GM23248 (cell line): Measurements from ENCODE around the gene YJEFN3. TPM values are rescaled to one million over a fixed set of nuclear protein-coding genes. Genes with fewer than 3 reads are reported as not detected.

Experiments
- DNase-seq: peaks from one replicate; pipeline ENCODE4 v3.0.0-alpha.2; 2015
- H2AFZ ChIP-seq: fragments of 200-600 bp; sonication (generic); 2 replicates; pipeline ENCODE4 v1.6.1; 2016; ENCODE audit warnings: antibody characterized with exemption
- H3F3A ChIP-seq: fragments of 200-600 bp; sonication (generic); 2 replicates; pipeline ENCODE4 v1.6.1; 2016; ENCODE audit warnings: mild to moderate bottlenecking, antibody characterized with exemption, mixed run types; ENCODE audit not compliant: insufficient read depth
- H3K27ac ChIP-seq: fragments of 200-600 bp; sonication (generic); 2 replicates; pipeline ENCODE4 v1.5.1; 2016; ENCODE audit warnings: mild to moderate bottlenecking
- H3K27me3 ChIP-seq: fragments of 200-600 bp; sonication (generic); replicated peaks from 2 replicates; pipeline ENCODE4 v1.6.1; 2016; ENCODE audit warnings: mild to moderate bottlenecking; ENCODE audit not compliant: insufficient read depth
- H3K36me3 ChIP-seq: fragments of 200-600 bp; sonication (generic); 2 replicates; pipeline ENCODE4 v1.6.1; 2016; ENCODE audit warnings: low read depth, mild to moderate bottlenecking
- H3K4me1 ChIP-seq: fragments of 200-600 bp; sonication (generic); 2 replicates; pipeline ENCODE4 v1.6.1; 2016; ENCODE audit warnings: mild to moderate bottlenecking; ENCODE audit not compliant: insufficient read depth
- H3K4me2 ChIP-seq: fragments of 200-600 bp; sonication (generic); one replicate; pipeline ENCODE4 v1.6.1; 2016; ENCODE audit warnings: mild to moderate bottlenecking; ENCODE audit not compliant: unreplicated experiment
- H3K4me3 ChIP-seq: fragments of 200-600 bp; sonication (generic); 2 replicates; pipeline ENCODE4 v1.5.1; 2016; ENCODE audit warnings: mild to moderate bottlenecking
- H3K79me2 ChIP-seq: fragments of 200-600 bp; sonication (generic); 2 replicates; pipeline ENCODE4 v1.6.1; 2016; ENCODE audit warnings: mild to moderate bottlenecking; ENCODE audit not compliant: insufficient read depth
- H3K9ac ChIP-seq: fragments of 200-600 bp; sonication (generic); 2 replicates; pipeline ENCODE4 v1.6.1; 2016; ENCODE audit warnings: mild to moderate bottlenecking
- H3K9me2 ChIP-seq: fragments of 200-600 bp; sonication (generic); 2 replicates; pipeline ENCODE4 v1.6.1; 2016; ENCODE audit warnings: mixed run types, mild to moderate bottlenecking, moderate library complexity; ENCODE audit not compliant: insufficient read depth
- H3K9me3 ChIP-seq: fragments of 200-600 bp; sonication (generic); one replicate; pipeline ENCODE4 v1.6.1; 2017; ENCODE audit warnings: low read depth
- H4K20me1 ChIP-seq: fragments of 200-600 bp; sonication (generic); 2 replicates; pipeline ENCODE4 v1.6.0; 2016; ENCODE audit not compliant: insufficient read depth
- EZH2 ChIP-seq: fragments of 200-600 bp; sonication (generic); IDR thresholded peaks from 2 replicates; pipeline ENCODE4 v1.6.1; 2018; ENCODE audit warnings: antibody characterized with exemption, mild to moderate bottlenecking; ENCODE audit not compliant: insufficient read depth, poor library complexity, severe bottlenecking
- EZH2phosphoT487 ChIP-seq: fragments of 200-600 bp; sonication (generic); IDR thresholded peaks from 2 replicates; pipeline ENCODE4 v1.6.1; 2018; ENCODE audit warnings: antibody characterized with exemption, moderate library complexity, mild to moderate bottlenecking, low read depth; ENCODE audit not compliant: insufficient read depth
- WGBS, 2 experiments: methylation state at CpG; one replicate each; pipeline ENCODE4 v1.1.6; 2015 to 2017; ENCODE audit warnings: low lambda C conversion rate in 2 of 2, low coverage in 1 of 2; ENCODE audit errors: missing lambda C conversion rate in 2 of 2; 5-methylcytosine and 5-hydroxymethylcytosine counted together
- in situ Hi-C: fragments of 300-500 bp; cut with MboI; formaldehyde crosslinking; loops from 2 replicates; pipeline ENCODE4 v1.15.0; 2020
- polyA plus RNA-seq: library from polyadenylated mRNA; unstranded; fragments of >200 nt; fragmentation: Nextera tagmentation; extraction: Ambion mirVana; gene quantifications from 2 replicates; pipeline ENCODE4 v1.2.1, GENCODE V29; 2016
- total RNA-seq: library from RNA; depleted of rRNA; stranded (reverse); fragments of >200 nt; shearing (Covaris generic); gene quantifications from 2 replicates; pipeline ENCODE4 v1.2.3, GENCODE V29; 2014

YJEFN3 gene
- total and polyA plus RNA-seq, 2 experiments from 2014 or later = 2.4 TPM; not detected in 1

GRCh38 chr19:19566306-19566705, 37.6 kb downstream of the YJEFN3 start:
- no peaks in the 10 kb centered on the region for H3F3A ChIP-seq
- DNase-seq = no peak
- WGBS, 2 experiments = 74 to 75% methylated on average over 7 of the region's 7 CpGs
- H3K4me2 ChIP-seq = no peak overlapping the region
- TF ChIP-seq EZH2phosphoT487 (no peak), EZH2 (no peak)
- no peaks in the 10 kb centered on the region for H3K27me3 ChIP-seq
- no peak overlapping the region for H2AFZ ChIP-seq
- in situ Hi-C loops = no loop called here
- H3K79me2 ChIP-seq = no peaks in the 10 kb centered on the region
- H3K27ac ChIP-seq = no peak overlapping the region
- no peaks in the 10 kb centered on the region for H3K9me2 ChIP-seq
- no peak overlapping the region for H3K9ac ChIP-seq
- no peak overlapping the region for H3K4me3 ChIP-seq
- no peaks in the 10 kb centered on the region for H3K36me3 ChIP-seq
- no peaks in the 10 kb centered on the region for H3K9me3 ChIP-seq
- H4K20me1 ChIP-seq = no peaks in the 10 kb centered on the region
- H3K4me1 ChIP-seq = no peaks in the 10 kb centered on the region

DNA sequence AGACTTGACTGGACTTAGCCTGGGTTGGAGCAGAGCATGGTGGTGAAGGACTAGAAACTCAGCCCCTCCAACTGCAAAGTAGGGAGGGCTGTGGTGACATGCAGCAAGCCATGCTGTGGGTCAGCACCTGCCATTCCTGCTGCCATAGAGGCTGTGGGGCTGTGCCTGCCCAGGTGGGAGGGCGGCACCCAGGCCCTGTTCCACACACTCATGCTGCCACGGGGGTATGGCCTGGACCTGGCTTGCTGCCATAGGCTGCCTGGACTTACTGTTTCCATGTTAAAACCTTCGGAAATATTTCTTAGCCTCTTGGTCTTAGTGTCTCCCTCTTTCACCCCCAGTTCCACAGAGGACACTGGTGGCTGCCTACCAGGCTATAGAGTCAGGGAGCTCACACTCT, 38.7 kb downstream of the YJEFN3 start:
- no peak overlapping the region for H3K9ac ChIP-seq
- 77 to 83% methylated on average over 3 of the region's 3 CpGs for WGBS, 2 experiments
- no peak for TF ChIP-seq EZH2
- TF ChIP-seq EZH2phosphoT487 = no peak

DNA sequence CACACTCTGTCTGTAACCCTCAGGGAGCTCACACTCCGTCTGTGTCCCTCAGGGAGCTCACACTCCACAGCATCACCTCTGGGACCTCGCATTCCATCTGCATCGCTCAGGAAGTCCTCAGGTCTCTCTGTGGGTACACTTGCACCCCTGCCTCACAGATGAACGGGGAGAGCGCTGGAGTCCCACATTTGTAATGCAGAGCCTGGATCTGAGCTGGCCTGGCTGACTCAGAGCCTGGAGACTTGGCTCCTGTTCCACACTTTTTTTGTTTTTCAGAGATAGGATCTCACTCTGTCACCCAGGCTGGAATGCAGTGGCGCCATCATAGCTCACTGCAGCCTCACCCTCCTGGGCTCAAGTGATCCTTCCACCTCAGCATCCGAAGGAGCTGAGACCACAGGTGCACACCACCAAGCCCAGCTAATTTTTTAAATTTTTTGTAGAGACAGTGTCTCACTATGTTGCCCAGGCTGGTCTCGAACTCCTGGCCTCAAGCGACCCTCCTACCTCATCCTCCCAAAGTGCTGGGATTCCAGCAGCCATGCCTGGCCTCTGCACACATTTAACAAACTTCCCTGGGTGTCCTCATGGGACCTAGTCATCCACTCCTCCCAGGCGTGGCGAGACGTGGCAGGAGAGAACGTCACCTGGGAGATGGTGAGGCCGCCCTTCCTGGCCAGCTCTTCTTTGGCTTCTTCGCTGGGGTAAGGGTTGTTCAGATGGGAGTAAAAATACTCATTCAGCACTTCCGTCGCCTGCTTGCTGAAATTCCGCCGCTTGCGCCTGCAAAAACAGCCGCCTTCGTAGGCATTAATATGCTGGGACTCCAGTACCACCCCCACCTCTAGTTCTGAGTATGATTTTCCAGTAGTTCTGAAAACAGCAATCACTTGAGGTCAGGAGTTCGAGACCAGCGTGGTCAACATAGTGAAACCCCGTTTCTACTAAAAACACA, 40.4 kb downstream of the YJEFN3 start:
- TF ChIP-seq EZH2 (no peak), EZH2phosphoT487 (no peak)
- in situ Hi-C loops = no loop called here

More for the DNA sequence above, 38.7 kb downstream of the YJEFN3 start:
- no peaks in the 10 kb centered on the region for H3K27me3 ChIP-seq
- no peak overlapping the region for H2AFZ ChIP-seq
- H4K20me1 ChIP-seq = no peaks in the 10 kb centered on the region
- no peak for DNase-seq
- no peaks in the 10 kb centered on the region for H3K9me2 ChIP-seq
- no peaks in the 10 kb centered on the region for H3K4me1 ChIP-seq
- no peaks in the 10 kb centered on the region for H3K79me2 ChIP-seq
- no peaks in the 10 kb centered on the region for H3K9me3 ChIP-seq
- H3K4me2 ChIP-seq = no peak overlapping the region
- H3K36me3 ChIP-seq = no peaks in the 10 kb centered on the region
- in situ Hi-C loops = no loop called here
- H3K4me3 ChIP-seq = no peak overlapping the region
- no peak overlapping the region for H3K27ac ChIP-seq
- H3F3A ChIP-seq = no peaks in the 10 kb centered on the region

DNA sequence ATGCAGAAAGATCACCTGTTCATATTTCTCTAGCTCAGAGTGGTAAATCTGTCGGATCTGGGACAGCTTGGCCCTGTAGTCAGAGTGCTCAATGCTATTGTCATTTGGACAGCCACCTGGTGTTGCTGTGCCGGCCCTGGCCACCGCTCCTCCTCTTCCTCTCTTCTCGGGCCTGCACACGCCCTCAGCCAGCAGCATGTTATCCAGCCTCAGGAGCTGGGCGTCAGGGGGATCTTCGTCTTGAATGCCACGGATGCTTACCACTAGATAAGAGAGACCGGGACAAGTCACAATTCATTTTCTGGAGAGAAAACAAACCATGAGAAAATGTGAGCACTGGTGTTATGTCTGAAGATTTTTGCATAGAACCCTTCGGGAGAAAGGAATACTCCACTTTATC, 41.9 kb downstream of the YJEFN3 start:
- DNase-seq = no peak
- Histone ChIP-seq H3K4me1 (no peaks in the 10 kb centered on the region), H3K9me2 (no peaks in the 10 kb centered on the region), H2AFZ (no peak overlapping the region), H3K9ac (no peak overlapping the region), H3K27me3 (no peaks in the 10 kb centered on the region), H3K4me3 (no peak overlapping the region), H3K9me3 (no peaks in the 10 kb centered on the region), H3K79me2 (no peaks in the 10 kb centered on the region), H3K4me2 (no peak overlapping the region), H3F3A (no peaks in the 10 kb centered on the region), H3K27ac (no peak overlapping the region), H4K20me1 (no peaks in the 10 kb centered on the region), H3K36me3 (no peaks in the 10 kb centered on the region)
- in situ Hi-C loops = no loop called here
- WGBS, 2 experiments = 82 to 87% methylated on average over 10 of the region's 10 CpGs
- TF ChIP-seq EZH2 (no peak), EZH2phosphoT487 (no peak)

More for the DNA sequence above, 40.4 kb downstream of the YJEFN3 start:
- no peaks in the 10 kb centered on the region for H3K4me1 ChIP-seq
- no peak overlapping the region for H3K9ac ChIP-seq
- DNase-seq = peak; percentile 82
- no peak overlapping the region for H3K4me2 ChIP-seq
- H3K4me3 ChIP-seq = no peak overlapping the region
- no peaks in the 10 kb centered on the region for H3F3A ChIP-seq
- no peaks in the 10 kb centered on the region for H3K27me3 ChIP-seq
- no peaks in the 10 kb centered on the region for H3K36me3 ChIP-seq
- no peaks in the 10 kb centered on the region for H3K79me2 ChIP-seq
- no peak overlapping the region for H3K27ac ChIP-seq
- 89 to 91% methylated on average over 25 of the region's 25 CpGs for WGBS, 2 experiments
- H3K9me2 ChIP-seq = no peaks in the 10 kb centered on the region
- H3K9me3 ChIP-seq = no peaks in the 10 kb centered on the region
- no peak overlapping the region for H2AFZ ChIP-seq
- H4K20me1 ChIP-seq = no peaks in the 10 kb centered on the region
